Gastrocnemius medialis (tissue), 4 donors: ENCODE results near the gene MDFIC2. TPM values are rescaled to one million over a fixed set of nuclear protein-coding genes. Genes with fewer than 3 reads are reported as not detected.

Experiments used
- ATAC-seq, 2 donors: fragments of 150-250 bp; one replicate each; pipeline ENCODE4 v1.9.1; 2016
- DNase-seq, 2 donors: peaks; one replicate each; pipeline ENCODE4 v3.0.0-alpha.2; 2019
- H3K27ac ChIP-seq, 4 donors: fragments of 200-600 bp; sonication (generic); 1 replicate in 1 of 4; 2 replicates in 3 of 4; pipeline ENCODE4 v1.5.1; 2016 to 2018; ENCODE audit warnings: mild to moderate bottlenecking in 2 of 4, moderate library complexity in 1 of 4
- H3K27me3 ChIP-seq, 3 donors: fragments of 200-600 bp; sonication (generic) in 2 of 3; 1 replicate in 1 of 3; 2 replicates in 2 of 3; pipeline versions ENCODE4 v1.5.1 to v1.6.0; 2016 to 2019; ENCODE audit warnings: mild to moderate bottlenecking in 1 of 3, moderate library complexity in 1 of 3
- H3K36me3 ChIP-seq, 2 donors: fragments of 200-600 bp; sonication (generic) in 1 of 2; one replicate each; pipeline ENCODE4 v1.5.1; 2017 to 2018
- H3K4me1 ChIP-seq, 2 donors: fragments of 200-600 bp; sonication (generic) in 1 of 2; one replicate each; pipeline ENCODE4 v1.5.1; 2016 to 2017; ENCODE audit warnings: mild to moderate bottlenecking in 2 of 2
- H3K4me3 ChIP-seq, 4 donors: fragments of 200-600 bp; sonication (generic) in 3 of 4; 1 replicate in 1 of 4; 2 replicates in 3 of 4; pipeline ENCODE4 v1.5.1; 2016 to 2019; ENCODE audit warnings: mild to moderate bottlenecking in 2 of 4
- H3K9me3 ChIP-seq, 3 donors: fragments of 200-600 bp; sonication (generic) in 2 of 3; 1 replicate in 1 of 3; 2 replicates in 2 of 3; pipeline ENCODE4 v1.5.1; 2016 to 2019
- POLR2A ChIP-seq, 2 donors: fragments of 450-650 bp; IDR thresholded peaks; one replicate each; pipeline ENCODE4 v1.6.1; 2017; ENCODE audit warnings: antibody characterized with exemption in 2 of 2, mild to moderate bottlenecking in 2 of 2, moderate library complexity in 2 of 2
- in situ Hi-C, 4 donors: fragments of 200-750 bp; cut with MboI; loops; one replicate each; pipeline versions ENCODE4 v1.15.0 to v1.8.0; 2017; ENCODE audit warnings: low sequenced_read_pairs in 4 of 4
- intact Hi-C: fragments of 100-400 bp; cut with DNase I; formaldehyde crosslinking; loops from one replicate; pipeline ENCODE4 v1.15.1; 2023; ENCODE audit warnings: low total_unique reads
- total RNA-seq, 4 donors: library from RNA; depleted of rRNA; stranded (reverse); fragments of >200 nt; gene quantifications; one replicate each; pipeline versions ENCODE4 v1.1.0 to v1.2.3, GENCODE V29; 2016
- TF ChIP-seq, protein P1 (sequence below), 5 experiments: fragments of 450-650 bp in 3 of 5; fragments of 200-600 bp in 2 of 5; sonication (generic) in 2 of 5; IDR thresholded peaks in 4 of 5; conservative IDR thresholded peaks in 1 of 5; 1 replicate in 4 of 5; 2 replicates in 1 of 5; pipeline ENCODE4 v1.5.1; 2016 to 2019; ENCODE audit warnings: antibody characterized with exemption in 5 of 5, mild to moderate bottlenecking in 3 of 5, moderate library complexity in 3 of 5

The MDFIC2 gene
- total RNA-seq, 4 donors from 2014 or later, result not detected

DNA sequence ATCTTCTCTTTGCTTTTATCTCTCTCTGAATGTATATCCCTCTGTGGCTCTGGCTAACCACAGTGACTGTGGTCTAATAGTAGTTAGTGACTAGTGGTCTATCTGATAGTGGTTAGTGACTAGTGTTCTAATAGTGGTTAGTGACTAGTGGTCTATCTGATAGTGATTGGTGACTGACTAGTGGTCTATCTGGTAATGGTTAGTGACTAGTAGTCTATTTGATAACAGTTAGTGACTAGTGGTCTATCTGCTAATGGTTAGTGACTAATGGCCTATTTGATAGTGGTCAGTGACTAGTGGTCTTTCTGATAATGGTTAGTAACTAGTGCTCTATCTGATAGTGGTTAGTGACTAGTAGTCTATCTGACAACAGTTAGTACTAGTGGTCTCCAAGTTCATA, 110.5 kb downstream of the MDFIC2 start:
- H3K27ac ChIP-seq, result no peak overlapping the region
- H3K27me3 ChIP-seq, result no peaks in the 10 kb centered on the region
- DNase-seq (no peak), ATAC-seq (no peak)
- in situ Hi-C loops, result no loop called here
- no peaks in the 10 kb centered on the region for H3K4me1 ChIP-seq
- TF ChIP-seq, protein P1, sequence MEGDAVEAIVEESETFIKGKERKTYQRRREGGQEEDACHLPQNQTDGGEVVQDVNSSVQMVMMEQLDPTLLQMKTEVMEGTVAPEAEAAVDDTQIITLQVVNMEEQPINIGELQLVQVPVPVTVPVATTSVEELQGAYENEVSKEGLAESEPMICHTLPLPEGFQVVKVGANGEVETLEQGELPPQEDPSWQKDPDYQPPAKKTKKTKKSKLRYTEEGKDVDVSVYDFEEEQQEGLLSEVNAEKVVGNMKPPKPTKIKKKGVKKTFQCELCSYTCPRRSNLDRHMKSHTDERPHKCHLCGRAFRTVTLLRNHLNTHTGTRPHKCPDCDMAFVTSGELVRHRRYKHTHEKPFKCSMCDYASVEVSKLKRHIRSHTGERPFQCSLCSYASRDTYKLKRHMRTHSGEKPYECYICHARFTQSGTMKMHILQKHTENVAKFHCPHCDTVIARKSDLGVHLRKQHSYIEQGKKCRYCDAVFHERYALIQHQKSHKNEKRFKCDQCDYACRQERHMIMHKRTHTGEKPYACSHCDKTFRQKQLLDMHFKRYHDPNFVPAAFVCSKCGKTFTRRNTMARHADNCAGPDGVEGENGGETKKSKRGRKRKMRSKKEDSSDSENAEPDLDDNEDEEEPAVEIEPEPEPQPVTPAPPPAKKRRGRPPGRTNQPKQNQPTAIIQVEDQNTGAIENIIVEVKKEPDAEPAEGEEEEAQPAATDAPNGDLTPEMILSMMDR (IDR thresholded peaks at IDR 0.05 in 4 of 5, conservative IDR thresholded peaks at IDR 0.05 in 1 of 5), result no peak
- no peak for TF ChIP-seq POLR2A (IDR thresholded peaks at IDR 0.05)
- H3K36me3 ChIP-seq, result no peaks in the 10 kb centered on the region
- H3K4me3 ChIP-seq, result no peak overlapping the region
- H3K9me3 ChIP-seq, result no peaks in the 10 kb centered on the region
- intact Hi-C loops, result no loop called here

DNA sequence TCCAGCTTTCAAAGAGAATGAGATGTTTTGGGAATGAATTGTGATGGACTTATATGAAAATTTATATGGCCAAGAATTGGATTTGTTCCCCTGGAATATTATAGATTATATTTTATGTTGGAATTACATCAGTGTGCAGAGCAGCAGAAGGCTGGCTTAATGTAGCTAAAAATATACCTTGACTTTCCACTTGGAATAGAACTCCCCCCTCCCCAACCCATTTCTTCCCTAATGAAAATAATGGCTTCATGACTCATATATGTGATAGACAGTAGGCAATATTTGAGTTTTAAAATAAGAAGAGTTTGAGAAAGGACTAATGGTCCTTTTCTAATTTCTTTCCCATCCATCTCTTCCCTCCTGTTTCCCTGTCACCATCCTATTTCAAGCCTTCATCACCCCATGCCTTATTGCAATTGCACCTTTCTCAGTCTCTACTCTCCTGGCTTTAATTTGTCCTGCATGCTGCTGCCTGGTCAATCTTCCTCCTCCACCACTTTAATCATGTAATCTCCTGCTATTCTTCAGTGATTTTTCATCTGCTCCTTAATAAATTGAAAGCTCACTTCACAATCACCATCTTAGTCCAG, 122.5 kb downstream of the MDFIC2 start:
- TF ChIP-seq, protein P1 (IDR thresholded peaks at IDR 0.05 in 4 of 5, conservative IDR thresholded peaks at IDR 0.05 in 1 of 5), result no peak
- no peak for TF ChIP-seq POLR2A (IDR thresholded peaks at IDR 0.05)
- no peak overlapping the region for H3K27ac ChIP-seq
- ATAC-seq, result no peak

DNA sequence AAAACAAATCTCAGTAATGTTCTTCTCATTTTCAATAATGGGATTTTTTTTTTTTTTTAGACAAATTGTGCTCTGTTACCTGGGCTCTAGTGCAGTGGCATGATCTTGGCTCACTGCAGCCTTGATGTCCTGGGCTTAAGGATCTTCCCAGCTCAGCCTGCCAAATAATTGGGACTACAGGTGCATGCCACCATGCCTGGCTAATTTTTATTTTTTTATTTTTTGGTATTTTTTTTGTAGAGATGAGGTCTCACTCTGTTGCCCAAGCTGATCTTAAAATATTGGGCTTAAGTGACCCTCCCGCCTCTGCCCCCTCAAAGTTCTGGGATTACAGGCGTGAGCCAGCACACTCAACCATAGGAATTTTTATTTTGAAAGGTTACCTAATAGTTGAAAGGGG, 126.2 kb downstream of the MDFIC2 start:
- H3K36me3 ChIP-seq, result no peaks in the 10 kb centered on the region
- in situ Hi-C loops (no loop called here), intact Hi-C loops (no loop called here)
- no peak overlapping the region for H3K4me3 ChIP-seq
- no peaks in the 10 kb centered on the region for H3K27me3 ChIP-seq
- ATAC-seq (no peak), DNase-seq (no peak)
- no peak overlapping the region for H3K27ac ChIP-seq
- H3K9me3 ChIP-seq, result no peaks in the 10 kb centered on the region
- no peaks in the 10 kb centered on the region for H3K4me1 ChIP-seq
- TF ChIP-seq, protein P1 (IDR thresholded peaks at IDR 0.05 in 4 of 5, conservative IDR thresholded peaks at IDR 0.05 in 1 of 5), result no peak
- TF ChIP-seq POLR2A (IDR thresholded peaks at IDR 0.05), result no peak

More for the DNA sequence above, 122.5 kb downstream of the MDFIC2 start:
- no peak overlapping the region for H3K4me3 ChIP-seq
- no peaks in the 10 kb centered on the region for H3K27me3 ChIP-seq
- no peaks in the 10 kb centered on the region for H3K36me3 ChIP-seq
- H3K9me3 ChIP-seq, result no peaks in the 10 kb centered on the region
- in situ Hi-C loops (no loop called here), intact Hi-C loops (no loop called here)
- H3K4me1 ChIP-seq, result no peaks in the 10 kb centered on the region
- no peak for DNase-seq

DNA sequence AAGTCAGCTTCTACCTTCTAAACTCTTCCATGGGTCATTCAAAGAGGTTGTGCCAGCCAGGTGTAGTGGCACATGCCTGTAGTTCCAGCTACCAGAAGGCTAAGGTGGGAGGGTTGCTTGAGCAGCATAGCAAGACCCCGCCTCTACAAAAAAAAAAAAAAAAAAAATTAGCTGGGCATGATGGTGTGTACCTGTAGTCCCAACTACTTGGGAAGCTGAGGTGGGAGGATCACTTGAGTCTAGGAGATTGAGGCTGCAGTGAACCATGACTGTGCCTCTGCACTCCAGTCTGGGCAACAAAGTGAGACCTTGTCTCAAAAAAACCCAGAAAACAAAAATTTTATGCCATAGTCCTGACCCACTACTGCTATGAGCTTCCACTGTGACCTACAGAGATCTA, 126.8 kb downstream of the MDFIC2 start:
- Histone ChIP-seq H3K9me3 (no peaks in the 10 kb centered on the region), H3K27me3 (no peaks in the 10 kb centered on the region), H3K4me1 (no peaks in the 10 kb centered on the region), H3K27ac (no peak overlapping the region), H3K36me3 (no peaks in the 10 kb centered on the region), H3K4me3 (no peak overlapping the region)
- no peak for TF ChIP-seq POLR2A (IDR thresholded peaks at IDR 0.05)
- TF ChIP-seq, protein P1 (IDR thresholded peaks at IDR 0.05 in 4 of 5, conservative IDR thresholded peaks at IDR 0.05 in 1 of 5), result no peak
- ATAC-seq, result no peak
- in situ Hi-C loops (no loop called here), intact Hi-C loops (no loop called here)
- DNase-seq, result no peak
